Ascending aorta (tissue), 2 donors: ENCODE results near the gene ZNF678. TPM values are rescaled to one million over a fixed set of nuclear protein-coding genes. Genes with fewer than 3 reads are reported as not detected.

Source experiments
- DNase-seq, 2 donors: peaks; one replicate each; pipeline ENCODE4 v3.0.0-alpha.2; 2019; ENCODE audit warnings: low spot score in 2 of 2
- H3K27ac ChIP-seq, 2 donors: fragments of 200-600 bp; sonication (generic); one replicate each; pipeline ENCODE4 v1.5.1; 2016 to 2017; ENCODE audit warnings: mild to moderate bottlenecking in 1 of 2
- H3K27me3 ChIP-seq: fragments of 200-600 bp; sonication (generic); one replicate; pipeline ENCODE4 v1.5.1; 2017
- H3K36me3 ChIP-seq, 2 donors: fragments of 200-600 bp; sonication (generic); one replicate each; pipeline ENCODE4 v1.5.1; 2016
- H3K4me1 ChIP-seq, 2 donors: fragments of 200-600 bp; sonication (generic); one replicate each; pipeline ENCODE4 v1.5.1; 2016 to 2017; ENCODE audit warnings: mild to moderate bottlenecking in 1 of 2
- H3K4me3 ChIP-seq, 2 donors: fragments of 200-600 bp; sonication (generic); one replicate each; pipeline ENCODE4 v1.5.1; 2016 to 2017; ENCODE audit warnings: mild to moderate bottlenecking in 1 of 2
- H3K9me3 ChIP-seq, 2 donors: fragments of 200-600 bp; sonication (generic); one replicate each; pipeline ENCODE4 v1.5.1; 2016
- CTCF ChIP-seq, 3 experiments: fragments of 200-600 bp in 2 of 3; fragments of 450-650 bp in 1 of 3; sonication (generic) in 2 of 3; IDR thresholded peaks; one replicate each; pipeline ENCODE4 v1.5.1; 2016 to 2019; ENCODE audit warnings: antibody characterized with exemption in 3 of 3, mild to moderate bottlenecking in 1 of 3, moderate library complexity in 1 of 3
- intact Hi-C: fragments of 100-400 bp; cut with DNase I; formaldehyde crosslinking; loops from one replicate; pipeline ENCODE4 v1.15.1; 2023
- total RNA-seq: library from RNA; depleted of rRNA; stranded (reverse); fragments of >200 nt; gene quantifications from one replicate; pipeline ENCODE4 v1.1.0, GENCODE V29; 2016

Gene ZNF678
- total RNA-seq, 1 donor from 2014 or later: 0.75 TPM

GRCh38 chr1:227572752-227573151 is 9.4 kb downstream of the ZNF678 start:
- no peaks in the 10 kb centered on the region for H3K27me3 ChIP-seq
- H3K9me3 ChIP-seq: peaks cover 4 to 10% of the 10 kb centered on the region in 2 donors
- H3K36me3 ChIP-seq: no peaks in the 10 kb centered on the region
- H3K27ac ChIP-seq: no peak overlapping the region
- no peak for DNase-seq
- H3K4me1 ChIP-seq: no peaks in the 10 kb centered on the region
- no peak for TF ChIP-seq CTCF (IDR thresholded peaks at IDR 0.05)
- no peak overlapping the region for H3K4me3 ChIP-seq
- intact Hi-C loops: no loop called here

DNA sequence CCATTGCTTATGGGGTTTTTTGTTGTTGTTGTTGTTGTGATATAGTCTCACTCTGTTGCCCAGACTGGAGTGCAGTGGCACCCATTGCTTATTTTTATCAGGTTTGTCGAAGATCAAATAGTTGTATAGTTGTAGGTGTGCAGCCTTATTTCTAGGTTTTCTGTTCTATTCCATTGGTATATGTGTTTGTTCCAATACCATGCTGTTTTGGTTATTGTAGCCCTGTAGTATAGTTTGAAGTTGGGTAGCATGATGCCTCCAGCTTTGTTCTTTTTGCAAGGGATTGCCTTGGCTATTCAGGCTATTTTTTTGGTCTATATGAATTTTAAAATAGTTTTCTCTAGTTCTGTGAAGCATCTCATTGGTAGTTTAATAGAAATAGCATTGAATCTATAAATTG is 11.6 kb downstream of the ZNF678 start:
- no peak for DNase-seq
- Histone ChIP-seq H3K4me1 (no peaks in the 10 kb centered on the region), H3K9me3 (peaks cover 4 to 14% of the 10 kb centered on the region in 2 donors), H3K27me3 (no peaks in the 10 kb centered on the region), H3K36me3 (no peaks in the 10 kb centered on the region), H3K4me3 (no peak overlapping the region), H3K27ac (no peak overlapping the region)
- no peak for TF ChIP-seq CTCF (IDR thresholded peaks at IDR 0.05)
- intact Hi-C loops: no loop called here

- Histone ChIP-seq H3K4me1 (no peaks in the 10 kb centered on the region), H3K4me3 (no peak overlapping the region), H3K27ac (no peak overlapping the region), H3K27me3 (no peaks in the 10 kb centered on the region), H3K36me3 (no peaks in the 10 kb centered on the region), H3K9me3 (peaks cover 4 to 14% of the 10 kb centered on the region in 2 donors)
- intact Hi-C loops: no loop called here
- DNase-seq: no peak
- TF ChIP-seq CTCF (IDR thresholded peaks at IDR 0.05): no peak
Observed at GRCh38 chr1:227576189-227576588, 12.8 kb downstream of the ZNF678 start.

GRCh38 chr1:227577500-227577899 is 14.1 kb downstream of the ZNF678 start:
- no peaks in the 10 kb centered on the region for H3K27me3 ChIP-seq
- H3K36me3 ChIP-seq: no peaks in the 10 kb centered on the region
- no peak overlapping the region for H3K4me3 ChIP-seq
- no peak for TF ChIP-seq CTCF (IDR thresholded peaks at IDR 0.05)
- intact Hi-C loops: no loop called here
- no peak overlapping the region for H3K27ac ChIP-seq
- H3K4me1 ChIP-seq: no peaks in the 10 kb centered on the region
- H3K9me3 ChIP-seq: peaks cover 4 to 14% of the 10 kb centered on the region in 2 donors
- DNase-seq: no peak

- no peak for DNase-seq
- Histone ChIP-seq H3K27me3 (no peaks in the 10 kb centered on the region), H3K36me3 (no peaks in the 10 kb centered on the region), H3K9me3 (peaks cover 0 to 30% of the 10 kb centered on the region in 2 donors), H3K4me3 (no peak overlapping the region), H3K27ac (no peak overlapping the region), H3K4me1 (no peaks in the 10 kb centered on the region)
- no peak for TF ChIP-seq CTCF (IDR thresholded peaks at IDR 0.05)
- intact Hi-C loops: no loop called here
Observed at GRCh38 chr1:227583354-227583753, 20.0 kb downstream of the ZNF678 start.

DNA sequence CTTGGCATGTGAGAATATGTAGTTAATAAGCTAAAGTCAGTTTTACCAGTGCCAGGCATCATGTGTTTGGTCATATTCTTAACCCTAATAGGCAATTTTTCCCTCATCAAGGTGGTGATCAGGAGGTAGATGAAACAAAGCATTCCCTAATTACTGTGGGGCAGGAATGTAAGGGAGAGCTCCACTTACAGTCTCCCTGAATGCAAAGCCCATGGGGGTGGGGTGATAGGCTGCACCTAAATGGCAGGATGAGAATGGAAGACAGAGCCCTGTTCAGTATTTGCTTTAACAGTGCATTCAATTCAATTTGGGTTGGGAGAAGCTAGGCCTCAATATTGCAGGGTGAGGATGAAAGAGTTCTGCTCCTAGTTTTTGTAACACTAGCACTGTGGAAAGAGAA is 23.4 kb downstream of the ZNF678 start:
- H3K27me3 ChIP-seq: no peaks in the 10 kb centered on the region
- H3K4me1 ChIP-seq: no peaks in the 10 kb centered on the region
- DNase-seq: no peak
- no peak for TF ChIP-seq CTCF (IDR thresholded peaks at IDR 0.05)
- no peaks in the 10 kb centered on the region for H3K36me3 ChIP-seq
- H3K4me3 ChIP-seq: no peak overlapping the region
- H3K27ac ChIP-seq: no peak overlapping the region
- intact Hi-C loops: no loop called here
- H3K9me3 ChIP-seq: peaks cover 0 to 44% of the 10 kb centered on the region in 2 donors
